ENCODE data around the gene CACNA1H.

GRCh38 chr16:1184980-1185379, 32.1 kb downstream of the CACNA1H start:
- TF ChIP-seq CTCF (IDR thresholded peaks at IDR 0.05; ENCODE audit: low read depth, low read length, poor library complexity, severe bottlenecking) (no peak), EZH2phosphoT487 (IDR thresholded peaks at IDR 0.05; ENCODE audit: borderline replicate concordance, low read length) (no peak)

Measured in DOHH2 (cell line).